MM.1S (cell line): ENCODE measurements around the gene PIGBOS1.

Experiments
- DNase-seq: peaks from one replicate; pipeline ENCODE4 v3.0.0-alpha.2; 2015
- H2AFZ ChIP-seq: fragments of 300-600 bp; sonication (generic); 2 replicates; pipeline ENCODE4 v1.6.0; 2016; ENCODE audit warnings: antibody characterized with exemption, low read length
- H3F3A ChIP-seq: fragments of 300-600 bp; sonication (generic); 2 replicates; pipeline ENCODE4 v1.6.1; 2016; ENCODE audit warnings: mild to moderate bottlenecking, antibody characterized with exemption, low read length, moderate library complexity, mixed read lengths; ENCODE audit not compliant: insufficient read depth
- H3K27ac ChIP-seq: fragments of 300-600 bp; sonication (generic); 2 replicates; pipeline ENCODE4 v1.5.1; 2016; ENCODE audit warnings: mild to moderate bottlenecking, low read length
- H3K27me3 ChIP-seq: fragments of 300-600 bp; sonication (generic); replicated peaks from 2 replicates; pipeline ENCODE4 v1.6.0; 2016; ENCODE audit warnings: low read length; ENCODE audit not compliant: insufficient read depth
- H3K36me3 ChIP-seq: fragments of 300-600 bp; sonication (generic); replicated peaks from 2 replicates; pipeline ENCODE4 v1.6.1; 2016; ENCODE audit warnings: mild to moderate bottlenecking, low read length, mixed read lengths; ENCODE audit not compliant: insufficient read depth
- H3K4me1 ChIP-seq: fragments of 300-600 bp; sonication (generic); 2 replicates; pipeline ENCODE4 v1.6.1; 2016; ENCODE audit warnings: low read length, mixed read lengths
- H3K4me2 ChIP-seq: fragments of 300-600 bp; sonication (generic); 2 replicates; pipeline ENCODE4 v1.6.0; 2016; ENCODE audit warnings: low read depth, low read length
- H3K4me3 ChIP-seq: fragments of 300-600 bp; sonication (generic); 2 replicates; pipeline ENCODE4 v1.5.1; 2016; ENCODE audit warnings: low read length, mixed read lengths
- H3K79me2 ChIP-seq: fragments of 300-600 bp; sonication (generic); 2 replicates; pipeline ENCODE4 v1.6.1; 2016; ENCODE audit warnings: mixed run types, low read length, mixed read lengths
- H3K9ac ChIP-seq: fragments of 300-600 bp; sonication (generic); 2 replicates; pipeline ENCODE4 v1.6.1; 2016; ENCODE audit warnings: low read length, mixed read lengths
- H3K9me2 ChIP-seq: fragments of 300-600 bp; sonication (generic); replicated peaks from 2 replicates; pipeline ENCODE4 v1.6.1; 2016; ENCODE audit warnings: mild to moderate bottlenecking, low read length, mixed read lengths; ENCODE audit not compliant: insufficient read depth
- H3K9me3 ChIP-seq: fragments of 300-600 bp; sonication (generic); replicated peaks from 2 replicates; pipeline ENCODE4 v1.6.1; 2016; ENCODE audit warnings: mild to moderate bottlenecking, low read length, mixed read lengths; ENCODE audit not compliant: insufficient read depth
- H4K20me1 ChIP-seq: fragments of 300-600 bp; sonication (generic); 2 replicates; pipeline ENCODE4 v1.6.1; 2016; ENCODE audit warnings: mild to moderate bottlenecking, low read length, moderate library complexity, mixed read lengths; ENCODE audit not compliant: insufficient read depth
- EZH2 ChIP-seq: fragments of 300-600 bp; sonication (generic); optimal IDR thresholded peaks from 2 replicates; pipeline ENCODE3; 2017; ENCODE audit warnings: low read depth, mild to moderate bottlenecking, antibody characterized with exemption, low read length, mixed read lengths
- EZH2phosphoT487 ChIP-seq: fragments of 300-600 bp; sonication (generic); IDR thresholded peaks from 2 replicates; pipeline ENCODE4 v1.6.1; 2018; ENCODE audit warnings: antibody characterized with exemption, low read length
- TF ChIP-seq, protein P1 (sequence below): fragments of 300-600 bp; sonication (generic); IDR thresholded peaks from 2 replicates; pipeline ENCODE4 v1.5.1; 2016; ENCODE audit warnings: antibody characterized with exemption, low read length, mixed read lengths

Gene PIGBOS1

DNA sequence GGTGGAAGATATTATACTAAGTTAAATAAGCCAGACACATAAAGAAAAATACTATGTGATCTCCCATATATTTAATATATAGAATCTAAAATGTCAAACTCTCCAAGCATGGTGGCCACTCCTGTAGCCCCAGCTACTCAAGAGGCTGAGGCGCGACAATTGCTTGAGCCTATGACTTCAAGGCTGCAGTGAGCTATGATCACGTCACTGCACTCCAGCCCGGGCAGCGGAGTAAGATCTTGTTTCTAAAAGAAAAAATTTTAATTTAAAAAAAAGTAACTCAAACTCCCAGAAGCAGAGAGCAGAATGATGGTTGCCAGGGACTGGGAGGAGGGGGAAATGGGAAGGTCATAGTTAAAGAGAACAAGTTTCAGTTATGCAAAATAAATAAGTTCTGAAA, 42.6 kb downstream of the PIGBOS1 start:
- DNase-seq = no peak
- H3K27ac ChIP-seq = peak overlapping the region; percentile 94; the same call in 1 of the 2 replicates
- TF ChIP-seq EZH2phosphoT487 = no peak
- no peak for TF ChIP-seq EZH2

DNA sequence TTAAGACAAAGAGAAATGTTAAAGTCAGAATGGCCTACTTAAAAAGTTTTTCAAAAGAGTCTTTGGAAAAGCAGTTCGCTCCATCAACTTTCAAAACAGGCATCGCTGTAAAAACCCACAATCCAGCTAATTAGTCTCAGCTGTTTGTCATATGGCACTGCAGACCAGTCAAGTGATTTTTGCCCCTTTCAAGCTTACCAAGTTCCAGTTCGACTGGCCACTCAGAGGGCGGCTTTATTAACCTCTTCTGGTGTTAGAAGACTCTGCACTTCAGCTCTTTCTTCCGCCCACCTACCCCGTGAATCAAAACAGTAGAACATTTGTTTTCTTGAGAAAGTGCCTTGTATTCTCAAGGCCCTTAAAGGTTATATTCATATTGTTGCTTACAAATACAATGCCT, 48.6 kb downstream of the PIGBOS1 start:
- Histone ChIP-seq H3K4me2 (no peak overlapping the region), H3K27ac (no peak overlapping the region), H3K79me2 (peaks cover 91% of the 10 kb centered on the region), H3K4me3 (no peak overlapping the region), H3K9me3 (no peaks in the 10 kb centered on the region), H3K27me3 (no peaks in the 10 kb centered on the region), H3K4me1 (no peaks in the 10 kb centered on the region), H2AFZ (no peak overlapping the region), H3K9me2 (no peaks in the 10 kb centered on the region), H4K20me1 (no peaks in the 10 kb centered on the region), H3K36me3 (no peaks in the 10 kb centered on the region), H3F3A (no peaks in the 10 kb centered on the region), H3K9ac (no peak overlapping the region)
- DNase-seq = no peak
- TF ChIP-seq, protein P1, sequence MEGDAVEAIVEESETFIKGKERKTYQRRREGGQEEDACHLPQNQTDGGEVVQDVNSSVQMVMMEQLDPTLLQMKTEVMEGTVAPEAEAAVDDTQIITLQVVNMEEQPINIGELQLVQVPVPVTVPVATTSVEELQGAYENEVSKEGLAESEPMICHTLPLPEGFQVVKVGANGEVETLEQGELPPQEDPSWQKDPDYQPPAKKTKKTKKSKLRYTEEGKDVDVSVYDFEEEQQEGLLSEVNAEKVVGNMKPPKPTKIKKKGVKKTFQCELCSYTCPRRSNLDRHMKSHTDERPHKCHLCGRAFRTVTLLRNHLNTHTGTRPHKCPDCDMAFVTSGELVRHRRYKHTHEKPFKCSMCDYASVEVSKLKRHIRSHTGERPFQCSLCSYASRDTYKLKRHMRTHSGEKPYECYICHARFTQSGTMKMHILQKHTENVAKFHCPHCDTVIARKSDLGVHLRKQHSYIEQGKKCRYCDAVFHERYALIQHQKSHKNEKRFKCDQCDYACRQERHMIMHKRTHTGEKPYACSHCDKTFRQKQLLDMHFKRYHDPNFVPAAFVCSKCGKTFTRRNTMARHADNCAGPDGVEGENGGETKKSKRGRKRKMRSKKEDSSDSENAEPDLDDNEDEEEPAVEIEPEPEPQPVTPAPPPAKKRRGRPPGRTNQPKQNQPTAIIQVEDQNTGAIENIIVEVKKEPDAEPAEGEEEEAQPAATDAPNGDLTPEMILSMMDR = no peak
- TF ChIP-seq EZH2 = no peak
- TF ChIP-seq EZH2phosphoT487 = no peak

More for the DNA sequence above, 42.6 kb downstream of the PIGBOS1 start:
- Histone ChIP-seq H3K4me1 (peaks cover 42% of the 10 kb centered on the region), H3K36me3 (no peaks in the 10 kb centered on the region), H3K9me2 (no peaks in the 10 kb centered on the region), H4K20me1 (no peaks in the 10 kb centered on the region), H3K9ac (no peak overlapping the region), H3K4me3 (no peak overlapping the region), H3K9me3 (no peaks in the 10 kb centered on the region), H3K4me2 (peak overlapping the region; percentile 53; the same call in 1 of the 2 replicates), H3F3A (peaks cover 46% of the 10 kb centered on the region), H3K27me3 (no peaks in the 10 kb centered on the region), H2AFZ (no peak overlapping the region), H3K79me2 (peaks cover 76% of the 10 kb centered on the region)

DNA sequence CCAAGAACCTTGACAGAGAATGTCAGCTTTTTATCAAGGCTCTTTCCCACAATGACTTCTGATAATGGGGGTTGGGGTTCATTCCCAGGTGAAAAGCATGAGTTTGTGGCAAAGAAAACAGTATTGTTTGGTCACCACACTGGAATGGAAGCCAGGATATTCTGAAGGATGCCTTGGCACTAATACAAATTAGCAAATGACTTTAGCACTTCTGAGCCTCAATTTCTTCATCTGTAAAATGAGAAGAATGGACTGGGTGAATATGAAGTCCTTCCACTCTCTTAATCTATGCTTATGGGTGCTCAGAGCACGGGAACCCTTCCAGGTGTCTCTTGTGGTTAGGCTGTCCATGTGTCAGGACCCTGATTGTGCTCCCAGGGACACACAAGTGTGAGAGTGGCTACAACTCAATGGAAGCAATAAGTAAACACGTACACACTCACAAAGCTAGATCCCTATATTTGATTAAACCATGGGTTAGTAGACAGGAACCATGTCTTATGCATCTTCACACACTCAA, 50.7 kb downstream of the PIGBOS1 start:
- Histone ChIP-seq H3K79me2 (peaks cover 92% of the 10 kb centered on the region), H2AFZ (no peak overlapping the region), H3K36me3 (no peaks in the 10 kb centered on the region; the same call in 1 of the 2 replicates), H3K4me1 (no peaks in the 10 kb centered on the region), H3K9me2 (no peaks in the 10 kb centered on the region), H3K4me2 (no peak overlapping the region), H3K4me3 (no peak overlapping the region), H3F3A (no peaks in the 10 kb centered on the region), H3K9ac (no peak overlapping the region), H3K27me3 (no peaks in the 10 kb centered on the region), H4K20me1 (no peaks in the 10 kb centered on the region), H3K9me3 (no peaks in the 10 kb centered on the region), H3K27ac (no peak overlapping the region)
- DNase-seq = no peak
- TF ChIP-seq, protein P1 = no peak
- TF ChIP-seq EZH2 = no peak
- no peak for TF ChIP-seq EZH2phosphoT487

DNA sequence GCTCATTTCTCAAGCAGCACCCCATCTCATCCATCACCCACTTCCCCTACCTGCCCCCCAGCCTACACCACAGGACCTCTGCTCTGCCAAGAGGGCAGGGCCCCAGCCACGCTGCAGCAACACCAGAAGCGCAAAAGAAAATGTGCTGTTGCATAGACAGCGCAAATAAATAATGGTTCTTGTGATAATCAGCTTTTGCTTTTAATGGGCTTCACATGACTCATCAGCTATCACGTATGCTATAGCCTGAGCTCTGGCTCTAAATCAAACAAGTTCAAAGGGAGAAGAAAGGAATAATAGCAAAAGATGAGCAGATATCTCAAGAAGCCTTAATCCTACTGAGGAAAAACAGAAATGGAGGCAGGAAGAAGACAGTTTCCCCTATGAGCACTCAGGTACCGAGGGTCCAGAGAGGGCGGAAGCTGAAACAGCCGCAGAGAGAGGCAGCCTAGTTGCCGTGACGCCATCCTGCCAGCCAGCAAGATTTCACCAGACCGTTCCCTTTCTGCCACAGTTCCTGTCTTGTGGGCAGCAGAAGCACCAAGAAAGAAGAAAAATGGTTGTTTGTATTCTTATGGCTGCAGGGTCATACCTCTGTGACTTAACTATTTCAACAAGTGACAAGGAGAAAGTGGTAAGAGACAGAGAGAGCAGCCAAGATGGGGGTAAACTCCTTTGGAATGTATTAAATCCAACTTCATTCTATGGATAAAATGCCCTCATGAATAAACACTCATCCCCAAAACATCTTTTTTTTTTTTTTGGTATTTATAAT, 51.3 kb downstream of the PIGBOS1 start:
- TF ChIP-seq, protein P1 = no peak
- no peaks in the 10 kb centered on the region for H3K9me2 ChIP-seq
- H2AFZ ChIP-seq = no peak overlapping the region
- H3K4me2 ChIP-seq = no peak overlapping the region
- no peaks in the 10 kb centered on the region for H3K9me3 ChIP-seq
- no peaks in the 10 kb centered on the region for H3K27me3 ChIP-seq
- no peak overlapping the region for H3K27ac ChIP-seq
- H3F3A ChIP-seq = no peaks in the 10 kb centered on the region
- peaks cover 91% of the 10 kb centered on the region for H3K79me2 ChIP-seq
- no peaks in the 10 kb centered on the region; the same call in 1 of the 2 replicates for H3K36me3 ChIP-seq
- DNase-seq = no peak
- H3K4me3 ChIP-seq = no peak overlapping the region
- no peaks in the 10 kb centered on the region for H4K20me1 ChIP-seq
- H3K9ac ChIP-seq = no peak overlapping the region
- no peaks in the 10 kb centered on the region for H3K4me1 ChIP-seq
